GM18870 (cell line): ENCODE measurements around the gene THRA.

Experiments used
- ATAC-seq: cut with Tn5 transposase; IDR thresholded peaks from one replicate; pipeline ENCODE4 v1.9.1; 2021; ENCODE audit warnings: moderate library complexity; ENCODE audit not compliant: unreplicated experiment

Gene THRA

GRCh38 chr17:40110026-40110845 lies 47.5 kb downstream of the THRA start:
- no peak for ATAC-seq

GRCh38 chr17:40111221-40112128 lies 48.7 kb downstream of the THRA start:
- ATAC-seq, result no peak

- ATAC-seq, result no peak
Observed at GRCh38 chr17:40112191-40112711, 49.5 kb downstream of the THRA start.

- no peak for ATAC-seq
Observed at GRCh38 chr17:40112718-40113109, 49.9 kb downstream of the THRA start.

- peak; percentile 72 for ATAC-seq
Observed at GRCh38 chr17:40113110-40113906, 50.5 kb downstream of the THRA start.

GRCh38 chr17:40113907-40114245 lies 51.1 kb downstream of the THRA start:
- no peak for ATAC-seq

- ATAC-seq, result no peak
Observed at GRCh38 chr17:40115101-40115436, 52.3 kb downstream of the THRA start.

- ATAC-seq, result no peak
Observed at GRCh38 chr17:40121181-40122135, 58.7 kb downstream of the THRA start, which contains the start of gene MSL1. Gene MSL1 (plus strand): TSS chr17:40121971. CDS start chr17:40122613, 642 bp downstream.

- no peak for ATAC-seq
Observed at GRCh38 chr17:40122136-40122998, 59.6 kb downstream of the THRA start.

- no peak for ATAC-seq
Observed at GRCh38 chr17:40122999-40123810, 60.4 kb downstream of the THRA start.

- no peak for ATAC-seq
Observed at GRCh38 chr17:40123811-40124114, 61.0 kb downstream of the THRA start.

- no peak for ATAC-seq
Observed at GRCh38 chr17:40124279-40125141, 61.7 kb downstream of the THRA start.

GRCh38 chr17:40129498-40129897 lies 66.7 kb downstream of the THRA start:
- ATAC-seq, result no peak

GRCh38 chr17:40130352-40131042 lies 67.7 kb downstream of the THRA start:
- ATAC-seq, result no peak

- no peak for ATAC-seq
Observed at GRCh38 chr17:40134184-40134583, 71.4 kb downstream of the THRA start.

GRCh38 chr17:40135817-40136216 lies 73.1 kb downstream of the THRA start:
- no peak for ATAC-seq

GRCh38 chr17:40139566-40140058 lies 76.8 kb downstream of the THRA start:
- no peak for ATAC-seq
